Ramos (cell line): Measurements from ENCODE around the gene DROSHA.
"Not testable (repeated sequence)": the region's sequence is repeated elsewhere in the genome, so short reads cannot be mapped to it uniquely, and the experiment has no call there.

Experiments
- in situ Hi-C: fragments of 300-500 bp; cut with MboI; formaldehyde crosslinking; loops from one replicate; pipeline ENCODE4 v1.14.3; 2022; ENCODE audit warnings: low sequenced_read_pairs; ENCODE audit not compliant: unreplicated experiment

The DROSHA gene, protein sequence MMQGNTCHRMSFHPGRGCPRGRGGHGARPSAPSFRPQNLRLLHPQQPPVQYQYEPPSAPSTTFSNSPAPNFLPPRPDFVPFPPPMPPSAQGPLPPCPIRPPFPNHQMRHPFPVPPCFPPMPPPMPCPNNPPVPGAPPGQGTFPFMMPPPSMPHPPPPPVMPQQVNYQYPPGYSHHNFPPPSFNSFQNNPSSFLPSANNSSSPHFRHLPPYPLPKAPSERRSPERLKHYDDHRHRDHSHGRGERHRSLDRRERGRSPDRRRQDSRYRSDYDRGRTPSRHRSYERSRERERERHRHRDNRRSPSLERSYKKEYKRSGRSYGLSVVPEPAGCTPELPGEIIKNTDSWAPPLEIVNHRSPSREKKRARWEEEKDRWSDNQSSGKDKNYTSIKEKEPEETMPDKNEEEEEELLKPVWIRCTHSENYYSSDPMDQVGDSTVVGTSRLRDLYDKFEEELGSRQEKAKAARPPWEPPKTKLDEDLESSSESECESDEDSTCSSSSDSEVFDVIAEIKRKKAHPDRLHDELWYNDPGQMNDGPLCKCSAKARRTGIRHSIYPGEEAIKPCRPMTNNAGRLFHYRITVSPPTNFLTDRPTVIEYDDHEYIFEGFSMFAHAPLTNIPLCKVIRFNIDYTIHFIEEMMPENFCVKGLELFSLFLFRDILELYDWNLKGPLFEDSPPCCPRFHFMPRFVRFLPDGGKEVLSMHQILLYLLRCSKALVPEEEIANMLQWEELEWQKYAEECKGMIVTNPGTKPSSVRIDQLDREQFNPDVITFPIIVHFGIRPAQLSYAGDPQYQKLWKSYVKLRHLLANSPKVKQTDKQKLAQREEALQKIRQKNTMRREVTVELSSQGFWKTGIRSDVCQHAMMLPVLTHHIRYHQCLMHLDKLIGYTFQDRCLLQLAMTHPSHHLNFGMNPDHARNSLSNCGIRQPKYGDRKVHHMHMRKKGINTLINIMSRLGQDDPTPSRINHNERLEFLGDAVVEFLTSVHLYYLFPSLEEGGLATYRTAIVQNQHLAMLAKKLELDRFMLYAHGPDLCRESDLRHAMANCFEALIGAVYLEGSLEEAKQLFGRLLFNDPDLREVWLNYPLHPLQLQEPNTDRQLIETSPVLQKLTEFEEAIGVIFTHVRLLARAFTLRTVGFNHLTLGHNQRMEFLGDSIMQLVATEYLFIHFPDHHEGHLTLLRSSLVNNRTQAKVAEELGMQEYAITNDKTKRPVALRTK (N-terminal part only)

DNA sequence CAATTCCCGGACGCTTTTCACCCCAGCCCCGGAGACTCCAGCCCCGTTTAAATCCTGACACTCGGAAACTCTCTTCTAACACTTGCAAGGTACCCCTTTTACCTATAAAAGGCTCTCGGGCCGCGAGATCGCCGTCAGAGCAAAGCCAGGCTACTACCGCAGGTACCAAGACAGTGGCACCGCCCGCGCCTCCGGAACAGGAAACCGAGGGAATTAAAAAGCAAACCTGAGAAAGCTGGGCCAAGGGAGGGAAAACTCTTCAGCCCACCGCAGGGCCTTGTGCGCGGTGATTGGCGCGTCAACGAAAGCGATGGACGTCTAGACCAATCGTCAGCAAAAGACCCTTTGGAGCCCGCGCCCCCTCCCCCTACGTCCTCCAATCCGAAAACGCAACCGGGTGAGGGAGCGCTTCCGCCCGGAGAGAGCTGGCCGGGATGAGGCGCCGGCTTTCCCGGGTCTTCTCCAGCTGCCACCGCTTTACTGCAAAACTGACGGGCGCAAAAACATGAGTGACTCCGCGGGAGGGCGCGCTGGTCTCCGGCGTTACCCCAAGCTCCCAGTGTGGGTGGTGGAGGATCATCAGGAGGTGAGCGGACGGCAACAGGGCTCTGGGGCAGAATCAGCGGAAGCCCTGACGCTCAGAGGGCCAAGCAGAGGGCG lies at the start of gene DROSHA, which contains the start of gene C5orf22:
TSS of gene DROSHA (minus strand) at position 206 of the 660 bp plus-strand sequence. CDS start 3,034 bp downstream, outside the sequence.
TSS of gene C5orf22 (plus strand) at position 414 of the 660 bp plus-strand sequence. CDS start at position 506, 92 bp downstream.
- in situ Hi-C loops, result no loop called here

DNA sequence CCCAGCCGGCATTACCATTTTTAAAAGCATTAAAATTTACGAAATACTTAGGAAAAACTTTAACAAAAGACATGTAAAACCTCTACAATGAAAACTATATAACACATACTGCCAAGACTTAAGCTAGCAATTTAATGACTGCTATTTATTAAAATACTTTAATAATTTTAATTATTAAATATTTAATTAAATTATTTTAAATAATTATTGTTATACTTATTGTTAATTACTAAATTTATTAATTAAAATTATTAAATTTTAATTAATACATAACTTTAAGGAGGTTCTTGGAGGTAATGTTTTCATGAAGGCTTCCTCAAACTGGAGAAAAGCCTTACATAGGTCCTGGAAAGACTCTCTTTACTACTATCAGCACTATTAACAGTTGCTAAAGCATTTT lies 47.7 kb upstream of the DROSHA start:
- in situ Hi-C loops, result no loop called here

DNA sequence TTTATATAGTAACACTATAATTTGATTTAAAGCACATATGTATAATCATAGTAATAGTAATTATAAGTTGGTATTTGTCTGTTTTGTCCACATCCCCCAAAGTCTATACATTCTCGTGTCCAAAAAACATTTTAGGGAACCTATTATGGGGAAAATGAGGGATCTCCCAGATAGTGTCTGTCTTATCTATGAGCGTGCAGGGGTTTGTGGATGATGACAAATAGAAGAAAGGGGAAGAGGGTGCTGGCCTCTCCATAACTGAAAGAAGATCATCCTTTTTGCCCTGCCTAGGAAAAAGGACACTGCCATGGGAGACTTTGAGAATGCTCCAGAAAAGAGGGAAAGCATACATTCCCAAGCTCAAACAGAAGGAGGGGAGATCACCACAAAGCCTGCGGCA lies 45.5 kb upstream of the DROSHA start:
- in situ Hi-C loops, result no loop called here

DNA sequence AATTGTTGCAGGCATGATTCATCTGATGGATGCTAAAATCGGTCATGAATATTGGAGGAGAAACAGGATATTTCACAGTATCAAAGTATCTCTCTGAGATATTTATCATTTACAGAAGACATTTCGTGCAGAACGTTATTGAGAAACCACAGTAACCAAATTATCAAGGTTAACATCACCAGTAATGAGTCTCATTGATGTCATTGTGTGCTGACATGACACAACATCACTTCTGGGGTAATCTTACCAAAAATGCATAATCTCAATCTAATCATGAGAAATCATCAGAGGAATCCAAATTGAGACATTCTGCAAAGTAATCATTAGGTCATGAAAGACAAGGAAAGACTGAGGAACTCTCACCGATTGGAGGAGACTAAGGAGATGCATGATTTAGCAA lies 42.9 kb upstream of the DROSHA start:
- in situ Hi-C loops, result no loop called here

DNA sequence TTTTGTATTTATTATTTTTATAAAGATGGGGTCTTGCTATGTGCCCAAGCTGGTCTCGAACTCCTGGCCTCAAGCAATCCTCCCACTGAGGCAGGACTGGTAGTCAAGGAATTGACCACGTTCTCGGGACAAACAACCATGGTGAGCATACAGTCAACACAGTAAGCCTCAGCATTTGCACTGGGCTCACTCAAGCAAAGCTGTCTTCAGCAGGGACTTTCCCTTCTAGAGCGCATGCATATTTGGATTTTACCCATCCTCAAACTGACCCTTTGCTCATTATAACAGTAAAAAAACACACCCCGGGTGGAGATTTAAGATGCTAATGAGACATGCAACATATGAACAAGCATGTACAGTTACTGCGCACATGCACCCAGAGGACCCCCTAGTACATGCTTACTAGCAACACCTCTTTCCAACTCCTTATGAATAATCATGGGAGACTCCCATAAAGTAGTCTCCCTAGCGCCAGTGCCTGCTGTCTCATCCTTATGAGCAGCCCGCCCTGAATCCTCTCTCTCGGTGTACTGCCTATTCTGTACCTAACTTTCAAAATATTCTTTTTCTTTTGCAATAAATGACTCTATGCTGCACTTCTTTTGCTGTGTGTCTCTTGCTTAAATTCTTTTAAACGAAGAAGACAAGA lies 41.7 kb upstream of the DROSHA start:
- in situ Hi-C loops, result no loop called here

DNA sequence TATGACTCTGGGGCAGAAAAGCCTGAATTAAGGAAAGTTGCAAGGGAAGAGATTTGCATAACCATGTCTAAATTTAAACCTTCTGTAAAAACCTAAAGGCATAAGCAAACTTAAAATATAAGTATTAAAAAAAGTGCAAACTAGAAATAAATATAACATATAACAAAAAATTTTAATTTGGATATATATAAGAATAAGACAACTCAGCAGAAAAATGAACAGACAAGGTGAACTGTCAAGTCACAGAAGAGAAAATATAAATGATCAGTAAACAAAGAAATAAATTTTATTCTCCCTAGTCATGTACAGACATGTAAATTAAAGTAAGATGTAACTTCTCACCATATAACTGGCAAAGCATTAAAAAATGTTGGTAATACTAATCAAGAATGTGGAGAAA lies 37.2 kb upstream of the DROSHA start:
- in situ Hi-C loops, result no loop called here

DNA sequence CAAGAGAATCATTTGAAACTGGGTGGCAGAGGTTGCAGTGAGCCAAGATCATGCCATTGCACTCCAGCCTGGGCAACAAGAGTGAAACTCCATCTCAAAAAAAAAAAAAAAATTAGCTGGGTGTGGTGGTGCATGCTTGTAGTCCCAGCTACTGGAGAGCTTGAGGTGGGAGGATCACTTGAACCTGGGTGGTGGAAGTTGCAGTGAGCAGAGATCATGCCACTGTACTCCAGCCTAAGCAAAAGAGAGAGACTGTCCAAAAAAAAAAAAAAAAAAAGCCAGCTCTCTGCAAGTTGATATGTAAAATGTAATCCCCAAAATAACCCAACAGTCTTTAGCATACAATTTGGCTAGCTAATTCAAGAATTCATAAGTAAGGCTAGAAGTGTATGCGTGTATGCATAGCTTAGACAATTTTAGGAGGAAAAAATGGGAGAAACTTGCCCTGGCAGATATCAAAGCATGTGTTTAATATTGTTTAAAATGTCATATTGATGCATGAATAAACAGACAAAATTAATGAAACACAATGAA lies 36.5 kb upstream of the DROSHA start:
- in situ Hi-C loops, result no loop called here

DNA sequence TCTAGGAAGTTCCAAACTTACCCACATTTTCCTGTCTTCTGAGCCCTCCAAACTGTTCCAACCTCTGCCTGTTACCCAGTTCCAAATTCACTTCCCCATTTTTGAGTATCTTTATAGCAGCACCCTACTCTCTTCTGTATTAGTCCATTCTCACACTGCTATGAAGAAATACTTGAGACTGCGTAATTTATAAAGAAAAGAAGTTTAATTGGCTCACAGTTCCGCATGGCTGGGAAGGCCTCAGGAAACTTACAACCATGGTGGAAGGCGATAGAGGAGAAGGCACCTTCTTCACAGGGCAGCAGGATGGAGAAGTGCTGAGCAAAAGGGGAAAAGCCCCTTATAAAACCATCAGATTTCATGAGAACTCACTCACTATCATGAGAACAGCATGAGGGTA lies 34.5 kb upstream of the DROSHA start:
- in situ Hi-C loops, result not testable (repeated sequence)

DNA sequence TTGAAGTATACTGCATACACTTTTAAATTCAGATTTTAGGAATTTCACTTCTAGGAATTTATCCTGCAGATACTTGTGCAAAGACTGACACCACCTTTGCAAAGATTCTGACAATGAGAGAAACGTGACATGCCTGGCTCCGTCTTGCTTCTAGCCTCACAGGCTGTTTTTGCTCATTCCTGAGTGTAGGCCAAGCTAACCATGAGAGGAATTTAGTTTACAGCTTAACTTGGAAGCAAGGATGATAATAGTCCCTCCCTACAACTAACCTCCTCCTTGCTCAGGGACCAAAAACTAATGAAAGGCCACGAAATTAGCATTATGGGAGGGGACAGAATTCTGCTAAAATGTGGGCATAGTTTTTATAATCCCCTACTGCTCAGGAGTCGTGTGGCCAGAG lies 31.3 kb upstream of the DROSHA start:
- in situ Hi-C loops, result no loop called here

DNA sequence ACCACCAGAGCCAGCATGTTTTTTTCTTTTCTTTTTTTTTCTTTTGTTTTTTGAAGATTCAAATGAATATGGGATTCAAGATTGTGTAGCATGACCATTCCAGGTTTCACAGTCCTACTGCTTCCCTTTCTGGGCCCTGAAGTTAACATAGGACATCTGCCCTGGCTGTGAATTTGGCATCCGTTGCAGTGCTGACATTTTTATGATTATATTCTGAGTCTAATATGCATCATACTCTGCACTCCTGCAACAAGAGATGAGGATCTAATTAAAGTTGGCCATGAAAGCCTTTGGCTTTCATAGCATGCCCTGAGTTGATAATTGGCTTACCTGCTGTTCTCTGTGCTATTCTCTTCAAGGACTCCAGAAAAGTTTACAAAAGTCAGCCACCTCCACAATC lies 30.1 kb upstream of the DROSHA start:
- in situ Hi-C loops, result no loop called here

DNA sequence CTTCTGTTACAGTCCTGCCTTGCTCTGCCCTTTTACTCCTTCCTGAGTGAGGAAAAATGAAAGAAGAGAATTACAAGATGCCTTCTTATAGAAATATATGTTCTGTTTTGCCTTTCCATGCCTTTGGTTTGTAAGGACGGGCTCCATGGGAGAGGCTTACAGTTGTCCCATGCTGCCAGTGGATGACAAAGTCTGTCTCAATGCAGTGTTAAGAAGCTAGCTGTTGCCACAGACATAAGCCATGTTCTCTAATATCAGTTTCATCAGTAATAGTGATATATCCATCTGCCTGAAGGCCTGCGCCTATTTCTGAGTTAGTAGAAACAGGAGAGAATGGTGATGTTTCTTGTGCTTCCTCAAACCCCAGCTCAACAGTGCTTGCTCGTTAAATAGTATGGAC lies 28.0 kb upstream of the DROSHA start:
- in situ Hi-C loops, result no loop called here

DNA sequence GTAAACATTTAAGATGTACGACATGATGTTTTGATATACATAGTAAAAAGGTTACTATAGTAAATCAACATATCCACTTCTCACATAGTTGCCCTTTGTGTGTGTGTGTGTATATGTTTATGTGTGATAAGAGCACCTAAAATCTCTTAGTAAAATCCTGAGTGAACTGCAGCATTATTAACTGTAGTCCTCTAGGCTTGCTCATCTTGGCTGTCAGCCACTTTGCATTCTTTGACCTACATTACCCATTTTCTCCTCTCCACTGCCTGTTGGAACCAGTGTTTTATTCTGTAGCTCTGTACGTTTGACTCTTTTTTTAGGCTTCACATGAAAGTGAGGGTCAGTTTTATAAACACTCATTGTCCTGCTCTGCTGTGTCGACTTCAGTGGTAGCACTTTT lies 24.6 kb upstream of the DROSHA start:
- in situ Hi-C loops, result no loop called here

DNA sequence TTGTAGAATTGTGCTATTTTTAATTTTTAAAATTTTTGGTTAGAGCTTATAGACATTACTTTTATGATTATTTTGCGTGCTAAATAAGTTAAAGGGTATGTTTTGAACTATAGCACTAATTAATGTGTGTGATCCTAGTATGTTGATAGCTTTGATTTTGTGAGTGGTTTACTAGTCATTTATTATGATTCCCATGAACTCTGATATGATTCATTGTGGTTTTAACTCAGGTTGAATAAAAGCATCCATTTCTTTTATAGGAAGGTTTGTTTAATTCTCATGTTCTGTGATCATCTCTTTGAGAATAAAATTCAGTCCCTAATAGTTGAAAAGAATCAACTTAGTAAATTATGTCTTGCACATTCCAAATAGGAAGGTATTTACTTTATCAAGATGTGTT lies 22.7 kb upstream of the DROSHA start:
- in situ Hi-C loops, result no loop called here

DNA sequence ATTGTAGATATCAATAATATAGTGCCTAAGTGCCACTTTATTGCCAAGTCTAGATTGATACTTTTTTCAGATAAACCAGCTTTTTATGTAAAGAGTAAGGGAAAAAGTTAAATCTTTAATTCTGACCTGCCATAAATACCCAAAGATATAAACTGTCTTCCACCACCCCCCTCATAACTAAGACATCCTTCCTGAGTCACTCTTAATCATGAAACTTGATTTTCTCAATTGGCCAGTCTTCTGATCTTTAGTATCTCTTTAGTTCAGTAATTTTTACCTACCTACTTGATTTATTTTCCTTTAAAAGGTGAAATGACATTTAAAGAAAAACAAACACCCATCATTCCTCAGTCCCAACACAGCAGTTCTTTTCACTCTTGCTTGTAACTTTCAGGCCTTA lies 22.0 kb upstream of the DROSHA start:
- in situ Hi-C loops, result no loop called here

DNA sequence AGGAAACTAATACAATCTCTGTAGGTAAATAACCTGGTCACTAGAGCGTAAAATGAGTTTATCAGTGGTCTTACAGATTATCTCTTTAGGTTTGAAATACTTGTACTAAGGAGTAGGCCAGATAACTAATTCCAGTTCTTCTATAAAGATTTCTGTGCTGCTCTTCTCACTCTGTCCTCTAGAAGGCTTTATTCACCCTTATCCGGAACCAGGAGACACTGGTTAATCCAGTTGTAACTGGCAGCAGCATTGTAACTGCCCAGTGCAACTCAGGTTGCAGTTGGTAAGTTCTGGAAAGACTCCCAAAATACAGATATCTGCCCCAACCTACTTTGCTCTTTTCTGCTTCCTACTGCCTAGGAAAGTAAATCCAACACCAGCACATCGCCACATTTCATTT lies 20.0 kb upstream of the DROSHA start:
- in situ Hi-C loops, result no loop called here

DNA sequence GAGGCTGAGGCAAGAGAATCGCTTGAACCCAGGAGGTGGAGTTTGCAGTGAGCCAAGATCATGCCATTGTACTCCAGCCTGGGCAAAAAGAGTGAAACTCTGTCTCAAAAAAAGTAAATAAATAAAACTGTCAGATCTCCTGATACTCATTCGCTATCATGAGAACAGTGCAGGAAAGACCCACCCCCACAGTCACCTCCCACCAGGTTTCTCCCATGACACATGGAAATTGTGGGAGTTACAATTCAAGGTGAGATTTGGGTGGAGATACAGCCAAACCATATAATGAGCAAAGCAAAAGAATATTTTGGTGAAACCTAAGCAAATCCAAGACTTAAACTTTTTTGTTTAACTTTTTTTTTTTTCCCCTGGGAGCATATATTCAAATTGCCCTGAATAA lies 17.2 kb upstream of the DROSHA start:
- in situ Hi-C loops, result not testable (repeated sequence)

DNA sequence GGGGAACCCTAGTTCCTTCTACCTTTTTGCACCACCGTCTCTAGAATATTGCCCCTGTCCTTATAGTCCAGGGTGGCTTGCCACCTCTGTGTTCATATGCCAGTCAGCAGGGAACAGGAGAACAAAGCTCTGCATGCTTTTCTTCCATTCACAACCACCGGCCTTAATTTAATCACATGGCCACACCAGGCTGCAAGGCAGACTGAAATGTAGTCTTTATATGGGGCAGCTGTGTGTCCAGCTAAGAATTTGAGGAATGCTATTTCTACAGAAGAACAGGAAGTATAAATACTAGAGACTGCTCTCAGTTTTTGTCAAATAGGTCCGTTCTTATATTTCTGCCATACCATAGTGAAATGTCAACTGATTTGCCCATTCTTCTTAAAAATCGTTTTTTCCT lies 6.0 kb upstream of the DROSHA start:
- in situ Hi-C loops, result no loop called here

DNA sequence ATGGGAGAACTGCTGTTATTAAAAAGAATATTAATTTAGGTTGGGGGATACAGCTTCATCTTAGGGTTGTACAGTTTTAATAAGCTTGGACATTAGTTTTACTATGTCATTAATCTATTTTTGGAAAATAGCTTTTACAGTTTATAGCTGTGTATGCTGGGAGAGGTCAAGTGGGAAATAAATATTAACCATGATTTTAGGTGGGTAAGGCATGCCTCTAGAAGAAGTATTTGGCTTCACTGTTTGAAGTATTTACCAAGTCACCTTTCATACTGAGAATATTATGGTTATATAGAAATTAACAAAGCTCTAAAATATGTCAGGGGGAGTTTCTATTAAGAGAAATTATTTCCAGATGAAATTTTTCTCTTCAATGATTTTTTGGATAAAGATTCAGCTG lies 5.5 kb upstream of the DROSHA start:
- in situ Hi-C loops, result no loop called here

DNA sequence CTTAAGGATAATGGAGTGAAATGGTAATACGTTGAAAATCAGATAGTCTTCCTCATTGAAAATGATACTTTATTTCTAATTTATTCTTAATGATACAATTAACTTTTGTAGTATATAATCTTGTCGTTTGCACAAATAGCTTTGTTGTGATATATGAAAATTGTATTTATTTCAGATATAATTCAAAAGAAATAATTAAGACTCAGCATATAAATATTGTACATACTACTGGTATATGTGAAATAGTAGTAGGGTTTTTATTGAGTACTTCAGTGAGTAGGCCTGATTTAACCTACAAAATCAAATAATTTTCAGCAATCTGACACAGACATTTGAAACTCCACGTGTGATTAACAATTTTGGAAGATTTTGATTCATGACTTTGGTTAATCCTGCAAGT lies 5.0 kb upstream of the DROSHA start:
- in situ Hi-C loops, result no loop called here
